Adrenal gland (tissue), 12 donors: Measurements from ENCODE around the gene IGFBPL1. TPM values are rescaled to one million over a fixed set of nuclear protein-coding genes. Genes with fewer than 3 reads are reported as not detected.

ENCODE experiments used
- DNase-seq, 7 donors: peaks; one replicate each; pipeline ENCODE4 v3.0.0-alpha.2; 2019 to 2020
- H3K27ac ChIP-seq, 5 donors: fragments of 200-600 bp; sonication (generic) in 4 of 5; 1 replicate in 3 of 5; 2 replicates in 2 of 5; pipeline versions ENCODE4 v1.5.1 to v1.8.0; 2016 to 2020; ENCODE audit warnings: mild to moderate bottlenecking in 1 of 5
- H3K27me3 ChIP-seq: fragments of 200-600 bp; 2 replicates; pipeline ENCODE4 v1.8.0; 2021
- H3K36me3 ChIP-seq, 2 donors: fragments of 200-600 bp; replicated peaks in 1 of 2; 1 replicate in 1 of 2; 2 replicates in 1 of 2; pipeline versions ENCODE4 v1.5.1 to v1.8.0; 2018 to 2022
- H3K4me1 ChIP-seq, 2 donors: fragments of 200-600 bp; replicated peaks in 1 of 2; 1 replicate in 1 of 2; 2 replicates in 1 of 2; pipeline versions ENCODE4 v1.5.1 to v1.8.0; 2018 to 2021
- H3K4me3 ChIP-seq, 4 donors: fragments of 200-600 bp; sonication (generic) in 3 of 4; one replicate each; pipeline ENCODE4 v1.5.1; 2016 to 2018
- H3K9me3 ChIP-seq, 3 donors: fragments of 200-600 bp; sonication (generic) in 1 of 3; replicated peaks in 1 of 3; 1 replicate in 2 of 3; 2 replicates in 1 of 3; pipeline versions ENCODE4 v1.5.1 to v1.8.0; 2016 to 2021
- CTCF ChIP-seq, 6 experiments: fragments of 450-650 bp in 4 of 6; fragments of 200-600 bp in 2 of 6; sonication (generic) in 1 of 6; IDR thresholded peaks; 1 replicate in 5 of 6; 2 replicates in 1 of 6; pipeline versions ENCODE4 v1.5.1 to v1.8.0; 2016 to 2021; ENCODE audit warnings: antibody characterized with exemption in 6 of 6, mild to moderate bottlenecking in 2 of 6, moderate library complexity in 1 of 6
- POLR2A ChIP-seq, 2 donors: fragments of 450-650 bp; IDR thresholded peaks; one replicate each; pipeline ENCODE4 v1.6.1; 2017; ENCODE audit warnings: antibody characterized with exemption in 2 of 2, mild to moderate bottlenecking in 2 of 2, moderate library complexity in 1 of 2
- WGBS, 4 donors: extraction: QIAGEN DNeasy Blood & Tissue Kit in 2 of 4; methylation state at CpG; one replicate each; pipeline versions ENCODE4 v1.1.5 to v1.1.7; 2013 to 2017; 5-methylcytosine and 5-hydroxymethylcytosine counted together
- intact Hi-C, 2 donors: fragments of 100-400 bp; cut with DNase I; formaldehyde crosslinking; loops; one replicate each; pipeline versions ENCODE4 v1.14.1 to v1.15.0; 2022 to 2023
- polyA plus RNA-seq, 3 donors: library from polyadenylated mRNA; stranded (reverse); fragments of 200-250 nt in 2 of 3; fragments of 350-450 nt in 1 of 3; fragmentation: Illumina TruSeq in 1 of 3; extraction: RNeasy Lipid Tissue Mini Kit (QIAGEN cat#74804) in 1 of 3; gene quantifications; one replicate each; pipeline ENCODE4 v1.2.3, GENCODE V29; 2013 to 2014
- total RNA-seq, 9 donors: library from RNA; depleted of rRNA in 4 of 9; stranded (reverse); fragments of >200 nt in 4 of 9; fragments of 120-200 nt in 1 of 9; fragmentation: NEBNext Ultra II Directional in 1 of 9; extraction: Animal tissue kit (Norgen Biotek cat#: 25700) in 1 of 9; gene quantifications; one replicate each; pipeline versions ENCODE4 v1.1.0 to v1.2.4, GENCODE V29; 2013 to 2023
- donor health status: healthy with polysubstance abuse.
- donor health status: Bipolar disorder and iron deficiency.
- donor health status: DM: yes; HTN: yes; CAD: no.
- donor health status: DM: no; HTN: no; CAD: no.
- donor health status: DM: no; HTN: no; CAD: no.
- donor health status: DM: yes; HTN: yes; CAD: no.

IGFBPL1 gene
- total and polyA plus RNA-seq, 12 donors, result 0.17 to 5.2 (median 1.5) TPM; not detected in 4

GRCh38 chr9:38359297-38359653 is 65.0 kb downstream of the IGFBPL1 start:
- Histone ChIP-seq H3K4me1 (peaks cover 0 to 6% of the 10 kb centered on the region in 2 donors), H3K27ac (no peak overlapping the region), H3K9me3 (no peaks in the 10 kb centered on the region), H3K4me3 (no peak overlapping the region), H3K36me3 (no peaks in the 10 kb centered on the region), H3K27me3 (no peaks in the 10 kb centered on the region)
- no peak for DNase-seq
- TF ChIP-seq CTCF (IDR thresholded peaks at IDR 0.05) (no peak), POLR2A (IDR thresholded peaks at IDR 0.05) (no peak)
- intact Hi-C loops, result loop anchor here in 1 of 2 donors (5.0 kb wide), 1 partner anchor 452 kb away; no protein-coding TSS in a partner anchor
- WGBS, 4 donors, result 76 to 92% (median 87%) methylated on average over 6 of the region's 6 CpGs

GRCh38 chr9:38358390-38359296 is 65.6 kb downstream of the IGFBPL1 start:
- intact Hi-C loops, result loop anchor here in 1 of 2 donors (5.0 kb wide), 1 partner anchor 451 kb away; no protein-coding TSS in a partner anchor
- WGBS, 4 donors, result 81 to 85% (median 83%) methylated on average over 7 to 9 of the region's 9 CpGs
- Histone ChIP-seq H3K27me3 (no peaks in the 10 kb centered on the region), H3K4me3 (no peak overlapping the region), H3K4me1 (peaks cover 0 to 6% of the 10 kb centered on the region in 2 donors), H3K27ac (no peak overlapping the region), H3K9me3 (no peaks in the 10 kb centered on the region), H3K36me3 (no peaks in the 10 kb centered on the region)
- TF ChIP-seq CTCF (IDR thresholded peaks at IDR 0.05) (no peak), POLR2A (IDR thresholded peaks at IDR 0.05) (no peak)
- DNase-seq, result no peak

- H3K4me1 ChIP-seq, result no peaks in the 10 kb centered on the region
- no peaks in the 10 kb centered on the region for H3K27me3 ChIP-seq
- H3K27ac ChIP-seq, result no peak overlapping the region
- 52 to 65% (median 59%) methylated on average over 5 of the region's 5 CpGs for WGBS, 4 donors
- DNase-seq, result no peak
- no peak overlapping the region for H3K4me3 ChIP-seq
- H3K36me3 ChIP-seq, result no peaks in the 10 kb centered on the region
- no peak for TF ChIP-seq POLR2A (IDR thresholded peaks at IDR 0.05)
- no peak for TF ChIP-seq CTCF (IDR thresholded peaks at IDR 0.05)
- no peaks in the 10 kb centered on the region for H3K9me3 ChIP-seq
- intact Hi-C loops, result loop anchor here in 1 of 2 donors (5.0 kb wide), 1 partner anchor 450 kb away; no protein-coding TSS in a partner anchor
Observed at GRCh38 chr9:38357350-38358114, 66.7 kb downstream of the IGFBPL1 start.

GRCh38 chr9:38356851-38357250 is 67.4 kb downstream of the IGFBPL1 start:
- no peaks in the 10 kb centered on the region for H3K36me3 ChIP-seq
- H3K4me3 ChIP-seq, result no peak overlapping the region
- no peak for DNase-seq
- no peaks in the 10 kb centered on the region for H3K4me1 ChIP-seq
- no peaks in the 10 kb centered on the region for H3K27me3 ChIP-seq
- H3K9me3 ChIP-seq, result no peaks in the 10 kb centered on the region
- WGBS, 4 donors, result 57 to 80% (median 72%) methylated on average over 5 of the region's 5 CpGs
- H3K27ac ChIP-seq, result no peak overlapping the region
- intact Hi-C loops, result loop anchor here in 1 of 2 donors (5.0 kb wide), 1 partner anchor 450 kb away; no protein-coding TSS in a partner anchor
- TF ChIP-seq CTCF (IDR thresholded peaks at IDR 0.05), result no peak
- no peak for TF ChIP-seq POLR2A (IDR thresholded peaks at IDR 0.05)
